Occipital lobe (tissue), 2 donors: ENCODE measurements around the gene ADGRG7. TPM values are rescaled to one million over a fixed set of nuclear protein-coding genes. Genes with fewer than 3 reads are reported as not detected.
"Not testable (repeated sequence)": the region's sequence is repeated elsewhere in the genome, so short reads cannot be mapped to it uniquely, and the experiment has no call there.

ENCODE experiments used
- DNase-seq: peaks from one replicate; lab custom pipeline; 2025; lab: John Stamatoyannopoulos, UW
- total RNA-seq: library from RNA; depleted of rRNA; stranded (reverse); fragments of >200 nt; gene quantifications from one replicate; pipeline ENCODE4 v1.2.3, GENCODE V29; 2014

ADGRG7 gene
- total RNA-seq, 1 donor from 2014 or later: not detected

DNA sequence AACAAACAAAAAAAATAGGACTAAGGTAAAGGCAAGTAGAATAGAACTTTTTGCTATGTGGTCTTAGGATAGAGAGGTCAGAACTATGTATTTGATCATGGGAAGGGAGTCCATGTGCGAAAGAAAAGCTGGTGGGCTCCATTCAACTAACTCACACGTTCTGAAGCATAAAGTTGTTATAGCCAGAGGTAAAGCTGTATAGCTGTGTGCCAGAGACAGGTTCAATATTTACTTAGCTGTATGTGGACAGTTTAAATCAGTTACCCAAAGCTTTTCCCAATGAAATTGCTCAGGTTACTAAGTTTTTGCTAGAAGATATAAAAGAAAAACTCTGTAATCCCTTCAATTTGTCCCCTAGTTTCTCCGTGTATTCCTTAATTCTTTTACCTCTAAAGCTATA lies 37.8 kb downstream of the ADGRG7 start:
- no peak for DNase-seq

GRCh38 chr3:100647657-100648056 lies 38.3 kb downstream of the ADGRG7 start:
- no peak for DNase-seq

- no peak for DNase-seq
Measured at GRCh38 chr3:100650651-100651619, 41.5 kb downstream of the ADGRG7 start.

DNA sequence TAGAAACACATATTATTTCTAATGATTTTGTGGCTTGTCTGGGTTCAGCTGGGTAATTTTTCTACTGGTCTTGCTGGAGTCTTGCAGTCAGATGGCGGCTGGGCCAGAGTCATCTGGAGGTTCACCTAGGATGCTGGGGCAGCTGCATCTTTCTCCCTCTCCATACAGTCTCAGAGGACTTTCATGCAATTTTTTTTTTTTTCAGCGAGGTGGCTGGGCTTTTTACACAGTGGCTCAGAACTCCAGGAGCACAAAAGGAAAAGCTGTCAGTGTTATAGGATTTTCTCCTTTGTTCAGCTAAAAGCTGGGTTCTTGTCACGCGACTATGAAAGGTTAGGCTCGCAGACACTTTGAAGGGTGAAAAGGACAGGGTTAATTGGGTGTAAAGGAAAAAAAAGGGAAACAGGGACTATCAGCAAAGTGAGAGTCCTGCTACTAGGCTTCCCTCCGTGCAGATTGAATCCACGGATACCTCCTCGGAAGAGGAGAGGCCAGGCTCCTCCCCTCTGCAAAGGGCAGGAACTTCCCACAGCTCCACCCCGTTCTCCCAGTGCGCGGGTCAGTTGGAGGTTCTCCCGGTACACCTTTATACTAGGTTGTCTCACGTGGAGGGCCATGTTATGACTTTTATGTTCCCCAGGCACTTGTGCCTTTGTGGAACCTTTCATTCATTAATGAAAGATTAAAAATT lies 44.3 kb downstream of the ADGRG7 start:
- no peak for DNase-seq

DNA sequence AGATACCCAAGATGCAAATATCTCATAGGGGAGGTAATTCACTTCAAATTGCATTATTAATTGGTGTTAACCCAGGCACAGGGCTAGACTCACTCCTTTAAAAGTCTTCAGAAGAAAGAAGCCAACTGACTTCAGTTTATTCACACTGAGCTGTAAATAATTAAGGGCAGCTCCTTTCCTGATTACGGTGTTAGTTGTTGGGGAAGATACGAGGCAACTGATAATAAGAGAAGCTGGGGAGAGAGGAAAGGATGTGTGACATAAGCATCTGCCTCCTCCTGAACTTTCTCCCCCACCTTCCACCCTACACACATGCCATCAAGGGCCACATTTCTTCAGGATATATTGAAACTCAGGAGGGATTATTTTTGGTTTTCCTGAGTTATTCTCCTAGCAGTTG lies 47.5 kb downstream of the ADGRG7 start:
- no peak for DNase-seq

DNA sequence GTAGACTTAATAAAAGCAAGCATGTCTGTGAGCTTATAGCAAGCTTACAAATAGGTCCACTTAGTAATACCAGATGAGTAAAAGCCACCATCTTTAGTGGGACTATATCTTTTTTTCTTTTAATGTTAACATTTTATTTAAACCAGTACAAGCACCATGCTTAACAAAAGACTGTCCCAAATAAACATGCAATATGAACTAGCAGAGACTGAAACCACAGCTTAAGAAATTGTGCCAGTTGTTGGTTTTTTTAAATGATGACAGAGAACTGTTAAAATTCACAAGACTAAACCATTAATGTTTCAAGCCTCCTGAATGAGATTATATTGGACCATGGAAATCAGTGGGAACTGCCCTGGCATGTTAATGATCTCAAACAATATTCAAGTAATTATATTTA lies 51.9 kb downstream of the ADGRG7 start:
- not testable (repeated sequence) for DNase-seq

- no peak for DNase-seq
Measured at GRCh38 chr3:100662113-100662823, 52.9 kb downstream of the ADGRG7 start.

DNA sequence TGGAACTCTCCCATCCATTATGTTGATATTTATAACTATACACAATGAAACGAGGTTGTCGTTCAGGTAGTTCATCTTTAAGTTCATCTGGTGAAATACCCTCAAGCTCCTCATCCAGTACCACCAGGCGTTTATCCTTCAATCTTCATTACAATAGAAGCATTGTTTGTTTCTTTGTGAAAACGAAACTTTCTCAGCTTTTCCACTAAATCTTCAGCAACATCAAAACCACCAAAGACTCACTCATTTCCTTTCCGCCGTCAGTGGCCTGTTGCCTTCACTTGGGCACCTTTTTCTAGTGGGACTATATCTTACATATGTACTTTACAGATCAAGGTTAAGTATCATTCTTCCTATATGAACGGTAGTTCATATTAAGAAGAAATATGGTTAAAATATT lies 55.8 kb downstream of the ADGRG7 start:
- DNase-seq: no peak

DNA sequence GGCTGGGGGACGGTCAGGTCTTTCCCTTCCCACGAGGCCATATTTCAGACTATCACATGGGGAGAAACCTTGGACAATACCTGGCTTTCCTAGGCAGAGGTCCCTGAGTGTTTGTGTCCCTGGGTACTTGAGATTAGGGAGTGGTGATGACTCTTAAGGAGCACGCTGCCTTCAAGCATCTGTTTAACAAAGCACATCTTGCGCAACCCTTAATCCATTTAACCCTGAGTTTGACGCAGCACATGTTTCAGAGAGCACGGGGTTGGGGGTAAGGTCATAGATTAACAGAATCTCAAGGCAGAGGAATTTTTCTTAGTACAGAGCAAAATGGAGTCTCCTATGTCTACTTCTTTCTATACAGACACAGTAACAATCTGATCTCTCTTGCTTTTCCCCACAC lies 57.3 kb downstream of the ADGRG7 start:
- not testable (repeated sequence) for DNase-seq

GRCh38 chr3:100667316-100667715 lies 57.9 kb downstream of the ADGRG7 start:
- not testable (repeated sequence) for DNase-seq

GRCh38 chr3:100670995-100671394 lies 61.6 kb downstream of the ADGRG7 start:
- not testable (repeated sequence) for DNase-seq

GRCh38 chr3:100681496-100681895 lies 72.1 kb downstream of the ADGRG7 start:
- DNase-seq: no peak

- no peak for DNase-seq
Measured at GRCh38 chr3:100682056-100682853, 72.9 kb downstream of the ADGRG7 start.

DNA sequence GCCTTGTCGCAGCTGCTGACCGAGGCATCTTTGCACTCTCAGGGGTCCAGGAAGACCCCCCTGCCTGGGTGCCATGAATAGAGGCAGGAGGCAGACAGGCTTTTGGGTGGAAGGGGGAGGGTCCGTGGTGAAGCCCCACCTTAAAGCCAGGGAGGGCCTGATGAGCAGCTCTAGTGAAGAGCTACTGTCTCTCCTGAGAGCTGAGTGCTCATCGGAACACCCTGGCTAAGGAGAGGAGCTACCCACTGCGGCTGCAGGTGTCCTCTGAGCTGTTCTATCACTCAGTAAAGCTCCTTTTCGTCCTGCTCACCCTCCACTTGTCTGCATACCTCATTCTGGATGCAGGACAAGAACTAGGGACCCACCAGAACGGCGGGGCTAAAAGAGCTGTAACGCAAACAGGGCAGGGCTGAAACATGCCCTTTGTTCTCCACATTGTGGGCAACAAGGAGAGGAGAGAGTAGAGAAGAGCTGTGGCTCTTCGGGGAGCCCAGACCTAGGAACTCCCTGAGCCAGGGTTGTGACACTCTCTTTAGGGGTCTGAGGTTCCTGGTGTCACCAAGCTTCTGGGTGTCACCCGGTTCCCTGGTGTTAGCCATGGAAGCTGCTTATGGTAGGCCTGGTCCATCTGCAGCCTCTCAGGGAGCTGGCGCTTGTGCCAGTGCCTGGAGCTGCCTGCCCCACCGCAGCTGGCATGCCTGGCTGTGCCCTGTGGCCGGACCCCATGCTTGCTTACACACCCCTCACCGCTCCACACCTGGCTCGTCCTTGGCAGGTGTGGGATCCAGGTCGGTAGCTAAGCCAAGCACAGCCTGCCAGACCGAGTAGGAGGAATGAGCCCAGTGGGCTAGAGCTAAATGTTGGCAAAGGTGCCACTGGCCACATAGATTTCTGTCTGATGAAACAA lies 73.7 kb downstream of the ADGRG7 start:
- no peak for DNase-seq

GRCh38 chr3:100693225-100693624 lies 83.8 kb downstream of the ADGRG7 start:
- no peak for DNase-seq

GRCh38 chr3:100695696-100696095 lies 86.3 kb downstream of the ADGRG7 start:
- DNase-seq: no peak

DNA sequence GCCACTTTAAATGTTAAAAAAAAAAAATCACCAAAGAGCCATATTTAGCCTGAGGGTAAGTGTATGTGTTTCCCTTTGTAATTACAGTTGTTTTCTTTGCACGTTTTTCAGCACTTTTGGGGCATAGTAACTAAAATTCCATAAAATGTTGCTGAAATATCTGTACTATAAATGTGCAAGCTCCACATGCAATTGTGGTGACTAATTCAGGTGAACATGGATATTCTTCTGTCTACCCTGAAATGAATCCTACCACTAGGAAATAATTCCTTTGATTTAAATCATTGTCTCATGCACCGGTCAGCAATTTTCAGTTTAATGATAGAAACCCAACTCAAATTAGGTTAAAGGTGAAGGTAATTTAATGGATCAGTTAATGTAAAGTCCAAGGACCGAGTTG lies 86.8 kb downstream of the ADGRG7 start:
- no peak for DNase-seq

- no peak for DNase-seq
Measured at GRCh38 chr3:100697172-100697571, 87.8 kb downstream of the ADGRG7 start.

- DNase-seq: no peak
Measured at GRCh38 chr3:100697723-100698285, 88.4 kb downstream of the ADGRG7 start.

- DNase-seq: no peak
Measured at GRCh38 chr3:100698736-100699135, 89.3 kb downstream of the ADGRG7 start.
